ENCODE results near the gene RGS8.

Gene RGS8

DNA sequence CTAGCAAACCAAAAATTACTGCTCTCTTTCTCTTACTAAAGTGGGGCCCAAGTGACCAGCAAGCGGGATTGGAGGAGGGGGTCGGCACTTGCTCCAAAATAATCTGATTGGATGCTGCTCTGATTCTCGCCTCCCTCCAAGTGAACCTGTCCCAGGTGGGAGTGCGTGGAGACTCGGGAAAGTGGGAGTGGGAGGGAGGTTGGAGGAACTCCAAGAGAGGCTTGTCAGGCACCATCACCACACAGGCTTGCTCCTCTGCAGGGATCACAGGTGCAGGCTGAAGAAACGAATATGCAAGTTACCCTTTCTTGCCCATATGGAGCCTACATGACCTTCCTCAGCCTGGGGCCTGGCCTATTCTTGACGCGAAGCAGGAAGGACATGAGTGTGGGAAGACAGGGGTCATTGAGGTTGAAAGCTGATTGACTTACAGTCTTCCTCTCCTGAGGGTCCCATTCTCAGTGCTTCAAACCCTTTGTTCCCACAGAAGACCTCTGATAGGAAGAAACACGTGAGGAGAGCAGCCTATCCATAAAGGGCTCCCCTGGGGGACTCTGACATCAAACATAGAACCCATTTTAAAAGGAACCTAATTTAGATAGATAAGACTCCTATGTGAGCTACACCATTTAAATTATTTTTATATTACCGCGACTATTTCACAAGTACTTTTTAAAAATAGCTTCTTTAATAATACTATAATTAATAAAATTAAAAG, 14.2 kb downstream of the RGS8 start:
- DNase-seq: no peak

DNA sequence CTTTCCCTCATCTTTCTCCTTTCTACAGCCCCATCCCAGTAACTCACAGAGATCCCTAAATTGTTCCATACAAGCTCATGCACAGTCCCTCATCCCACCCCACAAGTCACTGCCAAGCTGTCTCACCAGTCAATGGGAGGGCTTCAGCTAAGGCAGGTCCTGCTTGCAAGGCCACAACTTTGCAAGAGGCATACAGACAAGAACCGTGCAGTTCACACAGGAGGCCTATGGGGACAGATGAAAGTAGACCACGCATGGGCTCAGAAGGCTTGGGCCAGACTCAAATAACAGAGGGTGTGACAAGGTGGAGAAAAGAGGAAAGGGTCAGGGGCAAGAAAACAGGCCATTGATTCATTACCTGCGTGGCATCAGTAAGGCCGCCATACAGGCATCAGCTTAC, 15.1 kb downstream of the RGS8 start:
- no peak for DNase-seq

DNA sequence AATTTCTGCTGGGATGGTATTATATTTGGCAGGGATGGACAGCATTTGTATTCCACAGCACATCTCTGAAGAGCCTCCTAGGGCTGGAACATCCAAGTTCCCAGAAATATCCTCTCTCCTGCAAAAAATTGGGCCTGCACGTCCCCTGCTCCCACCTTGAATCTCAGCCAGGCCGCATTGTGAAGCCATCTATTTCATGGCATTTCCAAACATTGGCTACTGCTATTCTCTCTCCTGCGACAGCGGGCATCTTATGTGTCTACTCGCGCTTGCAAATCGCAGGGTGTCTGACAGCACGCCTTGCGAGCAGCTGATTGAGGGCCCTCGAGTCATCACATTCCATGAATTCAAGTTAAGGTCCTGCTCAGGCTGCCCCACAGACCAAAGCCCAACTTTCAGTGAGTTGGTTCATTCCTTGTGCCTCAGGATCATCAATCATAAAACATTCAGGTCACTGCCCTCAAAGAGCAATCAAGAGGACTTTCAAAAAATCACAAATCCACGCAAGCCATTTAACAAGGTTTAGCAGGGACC, 15.8 kb downstream of the RGS8 start:
- no peak for DNase-seq

DNA sequence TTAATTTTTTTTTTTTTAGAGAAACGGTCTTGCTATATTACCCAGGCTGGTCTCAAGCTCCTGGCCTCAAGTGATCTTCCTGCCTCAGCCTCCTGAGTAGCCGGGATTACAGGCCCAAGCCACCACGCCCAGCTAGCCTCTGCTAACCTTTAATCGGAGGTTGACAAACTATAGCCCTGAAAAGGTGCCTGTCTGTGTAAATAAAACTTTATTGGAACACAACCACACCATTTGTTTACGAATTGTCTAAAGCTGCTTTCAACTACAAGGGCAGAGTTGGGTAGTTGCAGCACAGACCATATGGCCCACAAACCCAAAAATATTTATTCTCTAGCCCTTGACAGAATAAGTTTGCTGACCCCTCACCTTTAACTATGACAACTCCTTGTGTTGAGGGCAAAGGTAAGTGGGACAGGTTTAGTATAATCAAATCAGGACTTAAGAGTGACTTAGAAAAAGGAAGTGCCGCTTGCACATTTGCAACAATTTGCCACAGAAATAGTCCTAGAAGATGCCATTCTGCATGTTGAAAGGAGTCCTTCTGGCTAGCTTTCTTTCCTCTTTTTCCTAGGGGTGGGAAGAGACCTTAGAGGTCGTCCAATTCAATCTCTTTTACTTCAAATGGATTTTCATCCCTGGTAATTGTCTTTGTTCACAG, 16.4 kb downstream of the RGS8 start:
- DNase-seq: no peak

DNA sequence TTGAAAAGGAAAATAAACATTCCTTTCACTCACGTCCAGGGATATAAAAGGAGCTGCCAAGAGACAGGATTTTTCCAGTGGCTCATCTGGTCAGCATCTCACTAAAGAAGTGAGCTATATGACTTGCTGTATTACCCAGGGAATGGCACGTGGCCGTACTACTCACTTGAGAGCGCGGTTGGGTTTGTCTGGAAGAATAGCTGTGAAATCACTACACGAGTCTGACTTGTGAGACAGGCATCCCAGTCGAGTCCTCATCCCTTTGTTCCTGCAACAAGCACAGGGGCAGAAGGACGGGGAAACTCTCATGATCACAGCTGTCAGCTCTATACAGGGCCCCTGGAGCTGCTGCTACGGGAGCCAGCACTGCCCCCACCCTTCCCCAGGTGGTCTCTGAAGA, 17.7 kb downstream of the RGS8 start:
- peak; percentile 60 for DNase-seq

DNA sequence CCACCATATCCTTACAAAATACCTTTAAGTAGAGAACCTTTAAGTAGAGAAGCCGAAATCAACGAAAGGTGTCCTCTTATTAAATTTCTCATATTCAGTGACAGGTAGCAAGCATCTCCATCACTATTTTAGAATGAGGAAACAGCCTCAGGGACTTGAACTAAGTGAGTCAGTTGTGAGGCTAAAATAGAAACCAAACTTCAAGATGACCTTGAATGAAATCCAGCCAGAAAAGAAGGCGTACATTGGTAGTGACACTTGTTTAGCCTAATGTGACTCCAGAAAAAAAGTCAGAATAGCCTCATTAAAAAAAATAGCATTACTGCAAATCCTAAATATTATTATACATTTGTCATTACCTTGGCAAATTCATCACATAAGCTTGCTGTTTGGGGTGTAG, 20.1 kb downstream of the RGS8 start:
- DNase-seq: no peak

DNA sequence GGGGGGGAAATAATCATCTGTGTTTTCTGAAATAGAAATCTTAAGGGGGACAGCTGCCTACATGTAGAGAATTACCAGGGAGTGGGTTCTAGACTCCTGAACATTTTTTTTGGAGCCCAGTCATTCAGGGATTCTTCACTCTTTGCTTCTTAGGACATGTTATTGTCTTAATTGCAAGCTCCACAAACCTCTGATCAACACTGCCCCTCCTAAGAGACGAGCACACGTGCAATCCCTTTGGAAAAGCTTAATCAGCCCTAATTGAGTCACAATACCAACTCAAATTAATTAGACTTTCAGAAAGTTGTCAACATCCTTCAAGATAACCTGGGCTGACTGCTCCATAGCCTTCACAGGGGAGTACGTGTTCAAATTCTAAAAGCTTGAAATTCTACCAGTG, 21.4 kb downstream of the RGS8 start:
- no peak for DNase-seq

DNA sequence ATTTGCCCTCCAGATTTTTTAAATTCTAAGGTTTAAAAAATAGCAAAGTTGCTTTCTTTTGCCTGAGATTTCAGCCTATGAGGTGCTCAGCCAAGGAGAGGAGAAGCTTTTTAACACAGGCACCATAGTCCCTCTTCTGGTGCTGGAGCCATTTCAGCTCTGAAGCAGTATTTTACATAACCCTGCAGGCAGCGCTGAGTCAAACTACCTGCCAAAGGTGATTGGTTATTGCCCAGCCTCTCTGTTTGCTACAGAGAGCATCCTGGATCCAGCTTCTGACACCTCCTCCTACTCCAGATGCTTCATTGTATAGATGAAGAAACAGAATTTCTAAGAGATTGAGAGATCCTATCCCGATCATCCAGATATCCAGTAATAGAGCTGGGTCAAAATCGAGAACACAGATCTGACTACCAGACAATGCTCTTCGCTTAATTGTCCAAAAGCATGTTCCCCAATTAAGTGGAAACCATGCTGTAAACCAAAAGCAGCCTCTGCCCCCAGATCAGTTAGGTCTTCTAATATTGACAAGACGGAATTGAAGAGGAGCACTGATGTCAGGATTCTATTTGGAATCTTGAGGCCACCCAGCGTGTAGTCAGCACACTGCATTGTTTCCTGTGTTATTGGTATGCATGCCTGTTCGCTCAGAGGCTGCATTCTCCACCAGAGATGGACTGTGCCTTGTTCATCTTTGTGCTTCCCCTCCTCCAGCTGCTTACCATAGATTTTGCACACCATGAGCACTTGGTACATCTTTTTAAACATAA, 22.1 kb downstream of the RGS8 start:
- DNase-seq: peak; percentile 20

DNA sequence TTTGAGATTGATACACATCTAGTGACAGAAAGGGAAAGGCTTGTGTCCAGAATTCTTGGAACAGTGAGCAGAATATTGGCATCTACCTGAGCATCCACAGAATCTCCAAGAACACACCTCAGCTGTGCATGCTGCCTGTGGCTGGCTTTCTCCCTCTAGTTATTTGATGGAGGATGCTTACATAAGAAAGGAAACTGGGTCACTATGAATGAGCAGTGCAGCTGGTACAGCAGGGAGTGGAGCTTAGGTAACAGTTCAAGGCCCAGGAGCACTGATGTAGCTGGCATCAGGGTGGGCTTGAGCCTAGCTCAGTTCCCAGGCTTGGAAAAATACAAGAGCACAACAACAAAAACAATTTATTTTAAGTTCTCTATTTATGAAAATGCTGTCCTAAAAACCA, 26.3 kb downstream of the RGS8 start:
- no peak for DNase-seq

DNA sequence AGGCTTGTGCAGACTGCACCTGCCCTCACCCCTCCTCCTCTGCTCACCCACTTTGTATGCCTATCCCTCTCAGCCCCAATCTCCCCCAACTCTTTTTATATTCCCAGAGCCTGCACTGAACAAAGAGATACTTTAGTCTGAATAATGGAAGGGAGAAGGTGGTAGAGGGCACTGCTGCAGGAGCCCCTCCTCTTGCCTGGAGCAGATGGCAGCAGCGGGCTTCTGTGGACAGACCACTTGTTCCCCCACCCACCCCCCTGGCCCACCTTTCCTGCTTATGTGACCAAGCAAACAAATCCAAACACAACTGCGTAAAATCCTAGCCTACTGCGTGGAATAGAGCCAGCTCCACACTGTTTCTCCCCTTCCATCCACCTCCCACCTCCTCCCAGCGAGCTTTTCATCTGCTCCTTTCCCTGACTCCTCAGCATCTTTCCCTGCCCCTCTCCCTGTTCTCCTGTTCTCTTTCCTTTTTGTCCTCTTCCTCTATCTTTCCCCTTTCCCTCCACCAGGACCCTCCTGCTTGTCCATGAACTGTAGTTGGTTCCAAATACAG, 27.5 kb downstream of the RGS8 start:
- DNase-seq: no peak

DNA sequence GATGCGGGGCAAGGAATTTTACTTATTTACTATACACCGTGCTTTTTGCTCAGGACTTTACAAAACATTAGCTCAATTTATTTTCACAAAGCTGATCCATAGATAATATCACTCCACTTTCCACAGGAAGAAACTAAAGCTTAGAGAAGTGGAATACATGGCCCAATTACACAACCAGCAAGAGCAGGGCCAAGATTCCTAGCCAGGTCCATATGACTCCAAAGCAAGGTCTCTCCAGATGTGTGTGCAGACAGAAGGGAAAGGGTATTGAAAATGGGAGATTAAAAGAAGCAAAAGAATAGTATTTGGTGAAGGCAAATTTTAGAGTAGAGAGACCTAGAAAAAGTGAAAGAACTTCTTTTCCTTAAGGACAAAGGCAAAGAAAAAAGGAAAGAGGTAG, 30.4 kb downstream of the RGS8 start:
- no peak for DNase-seq

DNA sequence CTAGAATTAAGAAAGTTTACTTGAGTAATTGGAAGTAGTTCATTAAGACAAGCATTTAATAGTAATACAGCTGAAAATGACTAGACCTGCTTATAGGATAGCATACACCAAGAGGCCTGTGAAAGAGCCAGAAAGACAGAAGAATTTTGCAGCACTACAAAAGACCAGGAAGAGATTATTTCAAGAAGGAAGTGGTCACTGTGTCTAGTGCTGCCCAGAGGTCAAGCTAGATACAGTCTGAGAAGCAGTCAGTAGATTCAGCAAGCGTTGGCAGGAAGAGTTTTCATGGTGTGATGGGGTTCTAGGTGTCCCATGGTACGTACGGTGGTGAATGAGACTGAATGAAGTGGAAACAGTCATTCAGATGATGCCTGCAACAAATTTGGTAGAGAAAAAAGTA, 31.5 kb downstream of the RGS8 start:
- no peak for DNase-seq

DNA sequence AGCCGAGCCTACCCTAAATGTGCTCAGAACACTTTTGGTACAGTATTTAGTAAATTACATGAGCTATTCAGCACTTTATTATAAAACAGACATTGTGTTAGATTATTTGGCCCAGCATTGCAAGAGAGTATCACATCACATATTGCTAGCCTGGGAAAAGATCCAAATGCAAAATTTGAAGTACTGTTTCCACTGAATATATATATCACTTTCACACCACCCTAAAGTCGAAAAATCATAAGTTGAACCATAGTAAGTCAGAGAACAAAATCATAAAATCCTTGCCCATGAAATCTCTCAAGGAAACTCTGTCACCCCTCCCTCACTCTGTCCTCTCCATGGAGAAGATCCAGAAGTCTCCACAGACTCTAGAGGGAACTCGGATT, 33.1 kb downstream of the RGS8 start:
- DNase-seq: no peak

DNA sequence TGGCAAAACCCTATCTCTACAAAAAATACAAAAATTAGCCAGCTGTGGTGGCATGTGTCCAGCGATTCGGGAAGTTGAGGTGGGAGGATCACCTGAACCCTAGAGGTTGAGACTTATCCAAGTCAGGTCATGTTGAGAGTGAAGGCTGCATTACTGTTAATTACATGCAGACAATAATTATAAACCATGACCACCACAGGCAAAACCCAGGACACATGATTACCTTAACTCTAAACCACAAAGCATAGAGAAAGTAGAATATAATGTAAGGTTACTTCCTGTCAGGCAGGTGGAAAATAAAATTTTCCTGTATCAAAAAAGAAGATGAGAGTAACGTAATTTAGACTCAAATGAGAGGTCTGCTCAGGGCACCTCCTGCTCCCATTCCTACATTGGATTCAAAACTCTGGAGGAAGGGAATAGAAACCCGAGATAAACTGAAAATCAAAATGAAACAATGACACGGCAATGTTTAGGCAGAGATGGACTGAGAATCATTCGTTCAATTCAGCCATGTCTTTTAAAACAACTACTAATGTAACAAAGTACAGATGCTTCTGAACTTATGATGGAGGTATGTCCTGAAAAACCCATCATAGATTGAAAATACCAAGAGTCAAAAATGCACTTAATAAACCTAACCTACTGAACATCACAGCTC, 33.6 kb downstream of the RGS8 start:
- DNase-seq: no peak

DNA sequence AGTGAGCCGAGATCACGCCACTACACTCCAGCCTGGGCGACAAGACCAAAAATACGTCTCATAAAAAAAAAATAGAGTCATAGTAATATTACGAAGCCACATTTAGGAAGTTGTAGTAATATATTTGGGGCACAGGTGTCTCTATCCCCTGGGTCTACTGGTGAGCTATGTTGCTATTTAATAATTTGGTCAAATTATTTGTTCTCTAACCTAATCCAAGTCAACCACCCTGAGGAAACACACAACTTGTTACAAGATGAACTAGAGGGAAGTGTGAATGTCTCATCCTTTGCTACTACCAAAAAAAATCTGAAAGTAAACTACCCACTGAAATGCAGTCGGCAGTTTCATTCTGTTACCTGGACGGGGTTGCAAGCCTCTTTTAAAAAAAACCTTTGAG, 35.3 kb downstream of the RGS8 start:
- no peak for DNase-seq

DNA sequence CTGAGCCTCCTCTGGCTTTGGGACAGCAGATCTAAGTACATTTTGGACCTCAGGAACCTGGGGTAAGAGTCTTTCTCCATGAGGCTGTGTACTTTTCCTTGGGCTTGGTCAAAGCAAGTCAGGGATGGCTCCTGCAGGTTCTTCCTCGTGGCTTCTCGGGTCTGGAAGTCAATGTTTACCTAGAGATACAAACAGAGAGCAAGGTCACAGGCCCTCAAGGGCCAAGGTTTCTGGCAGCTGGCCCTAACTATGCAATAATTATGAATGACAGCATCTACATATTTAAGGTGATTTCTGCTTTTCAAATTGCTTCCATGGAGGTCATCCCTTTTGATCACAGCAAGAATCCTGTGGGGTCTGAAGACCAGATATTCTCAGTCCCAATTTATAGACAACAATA, 37.6 kb downstream of the RGS8 start:
- no peak for DNase-seq

DNA sequence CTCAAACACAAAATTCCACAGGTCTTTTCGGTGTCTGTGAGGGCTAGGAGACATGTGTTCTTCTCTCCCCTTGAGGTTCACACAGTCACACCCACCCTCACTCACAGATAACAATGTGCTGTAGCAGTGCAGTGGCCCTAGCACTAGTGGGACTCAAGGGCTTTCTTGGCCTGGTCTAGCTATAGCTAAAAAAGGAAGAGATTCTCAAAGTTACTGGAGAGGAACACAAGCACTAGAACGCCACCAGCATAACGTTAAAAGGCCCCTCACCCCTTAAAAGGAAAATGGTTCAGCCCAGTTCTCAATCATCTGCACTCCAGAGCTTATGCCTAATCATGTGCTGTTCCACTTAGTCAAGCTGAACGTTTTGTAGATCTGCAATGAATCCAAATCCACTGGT, 39.5 kb downstream of the RGS8 start:
- no peak for DNase-seq

DNA sequence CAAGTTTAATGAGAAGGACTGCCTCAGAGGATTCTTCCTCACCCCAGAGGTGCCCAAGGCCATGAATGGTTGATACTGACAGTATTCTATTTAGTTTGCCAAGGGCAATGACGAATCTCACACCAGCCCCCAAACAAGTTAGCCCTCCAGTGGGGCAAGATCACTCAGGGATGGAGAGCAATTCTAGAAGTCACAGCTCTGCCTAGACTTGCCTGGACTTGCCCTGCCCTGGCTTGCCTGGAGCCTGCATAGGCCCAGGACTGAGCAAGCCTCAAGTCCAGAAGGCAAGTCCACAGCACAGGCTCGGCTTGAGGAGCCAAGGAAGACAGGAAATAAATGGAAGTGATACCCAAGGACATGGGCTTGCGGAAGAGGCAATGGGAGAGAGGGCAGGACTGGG, 40.7 kb downstream of the RGS8 start:
- no peak for DNase-seq

DNA sequence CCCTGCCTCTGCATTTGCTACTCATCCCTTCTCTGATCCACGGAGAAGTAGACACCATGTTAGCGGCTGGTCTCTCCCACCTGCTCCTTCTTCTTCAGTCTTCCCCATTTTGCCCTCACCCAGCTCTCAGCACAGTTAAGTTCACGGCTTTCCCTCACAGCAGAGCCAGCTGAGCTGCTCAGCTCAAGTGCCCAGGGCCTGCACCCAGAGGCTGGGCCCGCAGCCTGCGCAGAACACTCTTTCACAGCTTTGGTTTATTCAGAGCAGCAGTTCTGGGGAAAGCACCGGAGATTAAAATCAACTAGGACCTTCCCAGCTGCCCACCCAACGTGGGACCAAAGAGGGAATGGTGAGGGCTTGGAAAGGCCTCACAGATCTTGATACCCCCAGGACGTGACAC, 41.9 kb downstream of the RGS8 start:
- no peak for DNase-seq

DNA sequence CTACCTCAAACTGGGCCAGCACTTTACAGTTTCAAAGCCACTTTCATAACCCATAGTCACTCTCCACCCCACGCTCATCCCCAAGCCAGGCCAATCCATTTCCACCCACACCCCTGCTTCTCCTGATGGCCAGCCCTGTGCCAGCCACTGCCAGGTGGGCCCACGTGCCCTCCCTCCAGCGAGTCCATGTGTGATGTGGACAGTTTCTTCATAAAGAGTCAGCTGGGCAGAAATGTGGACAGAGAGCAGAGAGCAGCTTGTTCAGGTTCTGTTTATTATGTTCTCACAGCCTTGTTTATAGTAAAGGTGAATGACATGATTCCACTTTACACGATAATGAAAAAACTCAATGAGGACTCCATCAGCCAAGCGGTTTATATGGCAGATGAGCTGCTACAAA, 42.8 kb downstream of the RGS8 start:
- DNase-seq: no peak

DNA sequence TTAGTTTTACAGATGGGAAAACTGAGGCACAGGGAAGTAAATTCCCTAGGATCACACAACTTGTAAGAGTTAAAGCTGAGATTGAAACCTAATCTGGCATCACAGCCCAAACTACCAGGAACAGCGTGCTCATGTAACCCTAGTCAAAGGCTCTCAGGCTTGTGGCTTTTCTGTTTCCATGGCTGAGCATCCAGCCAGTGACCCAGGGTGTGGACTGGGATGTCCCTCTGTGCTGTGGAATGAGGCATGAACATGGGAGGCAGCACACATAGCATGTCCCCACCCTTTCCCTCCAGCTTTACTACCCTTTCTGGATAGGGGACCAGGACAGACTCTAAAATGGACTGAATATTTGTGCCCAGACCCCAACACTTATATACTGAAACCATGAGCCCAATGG, 45.1 kb downstream of the RGS8 start:
- no peak for DNase-seq

DNA sequence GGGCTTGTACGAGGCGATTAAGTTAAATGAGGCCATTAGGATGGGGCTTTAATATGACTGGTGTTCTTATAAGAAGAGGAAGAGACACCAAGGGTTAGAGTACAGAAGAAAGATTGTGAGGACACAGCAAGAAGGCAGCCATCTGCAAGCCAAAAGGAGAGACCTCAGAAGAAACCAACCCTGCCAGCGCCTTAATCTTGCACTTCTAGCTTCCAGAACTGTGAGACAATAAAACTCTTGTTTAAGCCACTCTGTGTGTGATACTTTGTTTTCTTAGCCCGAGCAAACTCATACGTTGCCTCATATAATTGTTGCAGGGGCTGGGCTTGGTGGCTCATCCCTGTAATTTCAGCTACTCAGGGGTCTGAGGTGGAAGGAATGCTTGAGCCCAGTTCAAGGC, 46.6 kb downstream of the RGS8 start:
- DNase-seq: no peak

DNA sequence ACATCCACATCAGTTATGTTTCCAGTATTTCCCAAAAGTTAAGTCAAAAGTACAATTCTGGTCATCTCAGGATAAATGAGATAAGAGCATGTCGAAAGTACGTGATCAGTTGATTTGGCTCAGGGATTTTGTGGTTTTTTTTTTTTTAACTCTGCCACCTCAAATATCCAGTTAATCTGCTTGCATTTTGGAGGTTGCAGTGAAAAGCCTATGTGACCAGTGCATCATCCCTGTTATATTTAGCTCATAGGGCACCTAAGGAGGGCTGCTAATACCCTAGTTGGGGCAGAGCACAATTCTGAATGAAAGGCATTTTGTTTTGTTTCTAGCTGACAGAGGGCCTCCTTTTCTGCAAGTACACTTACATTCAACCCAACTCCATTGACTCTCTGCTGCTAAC, 48.5 kb downstream of the RGS8 start:
- DNase-seq: no peak
